GM10266 (cell line): Measurements from ENCODE around the gene TMEM39B.
"Not testable (repeated sequence)": the region's sequence is repeated elsewhere in the genome, so short reads cannot be mapped to it uniquely, and the experiment has no call there.

Source experiments
- DNase-seq: peaks from one replicate; pipeline ENCODE4 v3.0.0; 2012; ENCODE audit errors: extremely low spot score
- TF ChIP-seq, protein P1 (sequence below): IDR thresholded peaks from 2 replicates; pipeline ENCODE4 v1.5.1; 2012; ENCODE audit warnings: mild to moderate bottlenecking, low read depth; ENCODE audit not compliant: control insufficient read depth, insufficient read depth; ENCODE audit errors: missing control alignments

Gene TMEM39B

DNA sequence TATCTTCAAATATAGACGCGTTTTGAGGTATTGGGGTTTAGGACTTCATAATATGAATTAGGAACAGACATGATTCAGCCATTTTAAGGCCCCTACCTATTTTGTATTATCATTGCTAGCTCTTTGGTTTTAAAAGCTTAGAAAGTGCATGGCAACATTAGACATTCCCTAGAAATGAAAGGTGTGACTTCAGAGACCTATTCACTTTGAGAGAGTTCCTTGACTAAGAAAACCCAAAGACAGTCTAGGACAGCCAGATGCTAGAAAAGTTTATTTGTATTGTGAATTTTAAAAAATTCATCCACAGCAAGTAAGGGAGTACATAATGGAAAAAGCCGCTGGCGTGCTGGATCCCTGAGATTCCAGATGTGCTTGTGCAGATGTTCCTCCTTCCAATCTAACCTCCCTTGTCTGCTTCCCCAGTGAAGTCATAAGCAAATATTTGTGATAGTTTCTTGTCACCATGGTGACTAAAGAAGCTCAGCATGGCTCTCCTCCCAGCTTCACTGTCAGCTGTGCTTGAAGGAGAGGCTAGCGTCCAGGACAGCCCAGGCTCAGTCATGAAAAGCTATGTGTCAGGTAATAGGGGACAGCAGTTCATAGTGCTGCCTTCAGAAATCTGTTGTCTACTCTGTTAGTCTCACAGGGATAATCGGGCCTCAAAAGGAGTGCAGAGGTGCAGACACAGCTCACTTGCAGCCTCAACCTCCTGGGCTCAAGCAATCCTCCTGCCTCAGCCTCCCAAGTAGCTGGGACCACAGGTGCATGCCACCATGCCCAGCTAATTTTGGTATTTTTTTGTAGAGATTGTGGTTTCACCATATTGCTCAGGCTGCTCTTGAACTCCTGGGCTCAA, 69.9 kb downstream of the TMEM39B start:
- no peak for DNase-seq
- TF ChIP-seq, protein P1, sequence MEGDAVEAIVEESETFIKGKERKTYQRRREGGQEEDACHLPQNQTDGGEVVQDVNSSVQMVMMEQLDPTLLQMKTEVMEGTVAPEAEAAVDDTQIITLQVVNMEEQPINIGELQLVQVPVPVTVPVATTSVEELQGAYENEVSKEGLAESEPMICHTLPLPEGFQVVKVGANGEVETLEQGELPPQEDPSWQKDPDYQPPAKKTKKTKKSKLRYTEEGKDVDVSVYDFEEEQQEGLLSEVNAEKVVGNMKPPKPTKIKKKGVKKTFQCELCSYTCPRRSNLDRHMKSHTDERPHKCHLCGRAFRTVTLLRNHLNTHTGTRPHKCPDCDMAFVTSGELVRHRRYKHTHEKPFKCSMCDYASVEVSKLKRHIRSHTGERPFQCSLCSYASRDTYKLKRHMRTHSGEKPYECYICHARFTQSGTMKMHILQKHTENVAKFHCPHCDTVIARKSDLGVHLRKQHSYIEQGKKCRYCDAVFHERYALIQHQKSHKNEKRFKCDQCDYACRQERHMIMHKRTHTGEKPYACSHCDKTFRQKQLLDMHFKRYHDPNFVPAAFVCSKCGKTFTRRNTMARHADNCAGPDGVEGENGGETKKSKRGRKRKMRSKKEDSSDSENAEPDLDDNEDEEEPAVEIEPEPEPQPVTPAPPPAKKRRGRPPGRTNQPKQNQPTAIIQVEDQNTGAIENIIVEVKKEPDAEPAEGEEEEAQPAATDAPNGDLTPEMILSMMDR: no peak

DNA sequence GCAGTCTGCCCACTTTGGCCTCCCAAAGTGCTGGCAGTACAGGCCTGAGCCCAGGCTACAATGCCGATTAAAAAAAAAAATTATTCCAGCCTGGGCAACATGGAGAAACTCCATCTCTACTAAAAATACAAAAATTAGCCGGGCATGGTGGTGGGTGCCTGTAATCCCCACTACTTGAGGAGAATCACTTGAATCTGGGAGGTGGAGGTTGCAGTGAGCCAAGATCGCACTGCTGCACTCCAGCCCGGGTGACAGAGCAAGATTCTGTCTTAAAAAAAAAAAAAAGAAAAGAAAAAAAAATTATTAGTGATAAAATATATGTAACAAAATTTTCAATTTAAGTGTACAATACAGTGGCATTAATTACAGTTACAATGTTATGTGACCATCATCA, 70.6 kb downstream of the TMEM39B start:
- DNase-seq: not testable (repeated sequence)

DNA sequence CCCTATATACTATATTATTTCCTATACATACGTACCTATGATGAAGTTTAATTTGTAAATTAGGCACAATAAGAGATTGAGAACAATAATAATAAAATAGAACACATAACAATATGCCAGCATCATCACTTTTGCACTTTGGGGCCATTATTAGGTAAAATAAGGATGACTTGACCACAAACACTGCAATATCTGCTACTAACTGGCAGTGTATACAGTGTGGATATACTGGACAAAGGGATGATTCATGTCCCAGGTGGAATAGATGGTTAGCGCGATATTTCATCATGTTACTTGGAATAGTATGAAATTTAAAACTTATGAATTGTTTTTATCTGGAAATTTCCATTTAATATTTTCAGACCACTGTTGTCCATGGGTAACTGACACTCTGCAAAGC, 71.3 kb downstream of the TMEM39B start:
- DNase-seq: no peak
- TF ChIP-seq, protein P1: no peak

DNA sequence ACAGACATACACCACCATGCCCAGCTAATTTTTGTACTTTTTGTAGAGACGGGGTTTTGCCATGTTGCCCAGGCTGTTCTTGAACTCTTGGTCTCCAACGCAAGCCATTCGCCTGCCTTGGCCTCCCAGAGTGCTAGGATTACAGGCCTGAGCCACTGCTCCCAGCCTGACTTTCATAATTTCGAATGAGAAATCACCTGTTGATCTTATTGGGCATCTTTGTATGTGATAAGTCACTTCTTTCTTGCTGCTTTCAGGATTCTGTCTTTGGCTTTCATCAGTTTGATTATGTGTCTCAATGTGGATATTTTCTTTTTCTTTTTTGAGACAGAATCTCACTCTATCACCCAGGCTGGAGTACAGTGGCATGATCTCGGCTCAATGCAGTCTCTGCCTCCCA, 75.1 kb downstream of the TMEM39B start:
- not testable (repeated sequence) for DNase-seq

DNA sequence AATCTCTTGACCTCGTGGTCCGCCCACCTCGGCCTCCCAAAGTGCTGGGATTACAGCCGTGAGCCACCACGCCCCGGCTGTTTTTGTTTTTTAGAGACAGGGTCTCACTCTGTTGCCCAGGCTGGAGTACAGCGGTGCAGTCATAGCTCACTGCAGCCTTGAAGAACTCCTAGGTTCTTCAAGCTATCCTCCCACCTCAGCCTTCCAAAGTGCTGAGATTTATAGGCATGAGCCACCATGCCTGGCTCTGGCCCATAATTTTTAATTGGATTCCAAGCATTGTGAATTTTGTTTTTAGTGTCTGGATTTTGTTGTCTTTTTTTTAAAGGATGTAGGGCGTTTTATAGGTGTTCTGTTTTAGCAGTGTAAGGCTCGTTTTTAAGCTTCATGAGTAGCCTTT, 78.1 kb downstream of the TMEM39B start:
- DNase-seq: no peak
- TF ChIP-seq, protein P1: no peak

DNA sequence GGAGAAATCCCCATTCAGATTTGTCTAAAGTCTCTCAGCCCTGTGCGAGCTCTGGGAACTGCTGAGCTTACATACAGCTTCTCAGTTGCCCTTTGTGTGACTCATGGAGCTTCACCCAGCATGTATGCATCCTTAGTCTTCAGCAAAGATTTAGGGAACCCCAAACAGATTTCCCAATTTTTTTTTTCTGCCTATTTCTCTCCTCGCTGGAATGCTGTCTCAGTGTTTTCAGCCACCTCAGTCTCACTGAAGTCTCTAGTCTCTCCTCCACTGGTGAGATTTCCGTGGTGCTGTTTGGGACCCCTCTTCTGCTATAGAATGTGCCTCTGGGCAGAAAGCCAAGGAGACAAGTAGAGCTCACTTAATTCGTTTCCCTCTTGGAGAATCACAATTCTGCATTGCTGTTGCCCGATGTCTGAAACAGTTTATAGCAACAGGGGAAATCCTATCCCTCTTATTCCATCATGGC, 78.6 kb downstream of the TMEM39B start:
- TF ChIP-seq, protein P1: no peak
- DNase-seq: no peak
